ENCODE measurements around the gene RABGAP1L.

- TF ChIP-seq, protein P1, sequence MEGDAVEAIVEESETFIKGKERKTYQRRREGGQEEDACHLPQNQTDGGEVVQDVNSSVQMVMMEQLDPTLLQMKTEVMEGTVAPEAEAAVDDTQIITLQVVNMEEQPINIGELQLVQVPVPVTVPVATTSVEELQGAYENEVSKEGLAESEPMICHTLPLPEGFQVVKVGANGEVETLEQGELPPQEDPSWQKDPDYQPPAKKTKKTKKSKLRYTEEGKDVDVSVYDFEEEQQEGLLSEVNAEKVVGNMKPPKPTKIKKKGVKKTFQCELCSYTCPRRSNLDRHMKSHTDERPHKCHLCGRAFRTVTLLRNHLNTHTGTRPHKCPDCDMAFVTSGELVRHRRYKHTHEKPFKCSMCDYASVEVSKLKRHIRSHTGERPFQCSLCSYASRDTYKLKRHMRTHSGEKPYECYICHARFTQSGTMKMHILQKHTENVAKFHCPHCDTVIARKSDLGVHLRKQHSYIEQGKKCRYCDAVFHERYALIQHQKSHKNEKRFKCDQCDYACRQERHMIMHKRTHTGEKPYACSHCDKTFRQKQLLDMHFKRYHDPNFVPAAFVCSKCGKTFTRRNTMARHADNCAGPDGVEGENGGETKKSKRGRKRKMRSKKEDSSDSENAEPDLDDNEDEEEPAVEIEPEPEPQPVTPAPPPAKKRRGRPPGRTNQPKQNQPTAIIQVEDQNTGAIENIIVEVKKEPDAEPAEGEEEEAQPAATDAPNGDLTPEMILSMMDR (IDR thresholded peaks at IDR 0.05) = no peak
- TF ChIP-seq POLR2AphosphoS5 (IDR thresholded peaks at IDR 0.05) = no peak
Measured at GRCh38 chr1:174689524-174689923, 530.2 kb downstream of the RABGAP1L start.

Measured in gastroesophageal sphincter (tissue), 3 donors.